Uterus (tissue), 4 donors: ENCODE results near the gene ISYNA1. TPM values are rescaled to one million over a fixed set of nuclear protein-coding genes. Genes with fewer than 3 reads are reported as not detected.

Experiments
- DNase-seq, 2 donors: peaks; one replicate each; pipeline ENCODE4 v3.0.0-alpha.2; 2019 to 2020
- H3K27ac ChIP-seq, 2 donors: fragments of 200-600 bp; sonication (generic); 1 replicate in 1 of 2; 2 replicates in 1 of 2; pipeline ENCODE4 v1.5.1; 2016 to 2018
- H3K27me3 ChIP-seq, 2 donors: fragments of 200-600 bp; sonication (generic); one replicate each; pipeline ENCODE4 v1.5.1; 2018 to 2019; ENCODE audit warnings: control low read depth in 1 of 2
- H3K36me3 ChIP-seq, 2 donors: fragments of 200-600 bp; sonication (generic); one replicate each; pipeline ENCODE4 v1.5.1; 2019; ENCODE audit warnings: control low read depth in 1 of 2
- H3K4me1 ChIP-seq, 2 donors: fragments of 200-600 bp; sonication (generic); one replicate each; pipeline ENCODE4 v1.5.1; 2018 to 2019; ENCODE audit warnings: control low read depth in 1 of 2
- H3K4me3 ChIP-seq, 2 donors: fragments of 200-600 bp; sonication (generic); 1 replicate in 1 of 2; 2 replicates in 1 of 2; pipeline ENCODE4 v1.5.1; 2018 to 2019; ENCODE audit warnings: mild to moderate bottlenecking in 1 of 2
- H3K9me3 ChIP-seq, 2 donors: fragments of 200-600 bp; sonication (generic); one replicate each; pipeline ENCODE4 v1.5.1; 2019; ENCODE audit warnings: control low read depth in 1 of 2
- CTCF ChIP-seq, 4 experiments: fragments of 200-600 bp in 2 of 4; fragments of 450-650 bp in 2 of 4; sonication (generic) in 2 of 4; IDR thresholded peaks; one replicate each; pipeline ENCODE4 v1.5.1; 2016 to 2019; ENCODE audit warnings: antibody characterized with exemption in 4 of 4, mild to moderate bottlenecking in 2 of 4, moderate library complexity in 1 of 4
- POLR2A ChIP-seq, 2 donors: fragments of 450-650 bp; IDR thresholded peaks; one replicate each; pipeline ENCODE4 v1.6.1; 2016; ENCODE audit warnings: antibody characterized with exemption in 2 of 2, mild to moderate bottlenecking in 1 of 2, moderate library complexity in 1 of 2
- intact Hi-C: fragments of 100-400 bp; cut with DNase I; formaldehyde crosslinking; loops from one replicate; pipeline ENCODE4 v1.15.1; 2023; ENCODE audit warnings: low total_unique reads
- total RNA-seq, 4 donors: library from RNA; depleted of rRNA in 3 of 4; stranded (reverse); fragments of >200 nt in 3 of 4; gene quantifications; one replicate each; pipeline versions ENCODE4 v1.1.0 to v1.2.4, GENCODE V29; 2014 to 2023
- donor health status: DM: yes; HTN: yes; CAD: no.

ISYNA1 gene
- total RNA-seq, 4 donors from 2014 or later: 56.8 to 152 (median 106) TPM

GRCh38 chr19:18434411-18435175 is 3.3 kb downstream of the ISYNA1 start:
- Histone ChIP-seq H3K27me3 (no peaks in the 10 kb centered on the region), H3K4me1 (peaks cover 0 to 13% of the 10 kb centered on the region in 2 donors), H3K36me3 (no peaks in the 10 kb centered on the region), H3K4me3 (peak overlapping the region; percentile 41 to 46), H3K9me3 (no peaks in the 10 kb centered on the region), H3K27ac (peak overlapping the region; percentile 77 to 80)
- intact Hi-C loops: no loop called here
- peak in 1 of 2 donors; percentile 54 for DNase-seq
- no peak for TF ChIP-seq CTCF (IDR thresholded peaks at IDR 0.05)
- no peak for TF ChIP-seq POLR2A (IDR thresholded peaks at IDR 0.05)

- peak overlapping the region; percentile 41 to 46 for H3K4me3 ChIP-seq
- no peaks in the 10 kb centered on the region for H3K27me3 ChIP-seq
- peak in 1 of 2 donors; percentile 11 for TF ChIP-seq POLR2A (IDR thresholded peaks at IDR 0.05)
- TF ChIP-seq CTCF (IDR thresholded peaks at IDR 0.05): no peak
- DNase-seq: peak in 1 of 2 donors; percentile 50
- no peaks in the 10 kb centered on the region for H3K9me3 ChIP-seq
- intact Hi-C loops: no loop called here
- H3K4me1 ChIP-seq: peaks cover 0 to 17% of the 10 kb centered on the region in 2 donors
- H3K27ac ChIP-seq: peak overlapping the region; percentile 77 to 80
- H3K36me3 ChIP-seq: no peaks in the 10 kb centered on the region
Measured at GRCh38 chr19:18433735-18434398, 4.1 kb downstream of the ISYNA1 start.

- peak overlapping the region; percentile 77 to 80 for H3K27ac ChIP-seq
- intact Hi-C loops: no loop called here
- H3K4me1 ChIP-seq: peaks cover 0 to 10% of the 10 kb centered on the region in 2 donors
- H3K27me3 ChIP-seq: no peaks in the 10 kb centered on the region
- no peaks in the 10 kb centered on the region for H3K36me3 ChIP-seq
- H3K9me3 ChIP-seq: no peaks in the 10 kb centered on the region
- TF ChIP-seq CTCF (IDR thresholded peaks at IDR 0.05) (no peak), POLR2A (IDR thresholded peaks at IDR 0.05) (no peak)
- DNase-seq: peak; percentile 53 to 64
- peak overlapping the region; percentile 41 to 46 for H3K4me3 ChIP-seq
Measured at GRCh38 chr19:18433015-18433691, 4.8 kb downstream of the ISYNA1 start.

- H3K4me3 ChIP-seq: peak overlapping the region; percentile 41 to 46
- intact Hi-C loops: no loop called here
- H3K9me3 ChIP-seq: no peaks in the 10 kb centered on the region
- no peaks in the 10 kb centered on the region for H3K27me3 ChIP-seq
- peak overlapping the region; percentile 77 to 80 for H3K27ac ChIP-seq
- H3K36me3 ChIP-seq: no peaks in the 10 kb centered on the region
- peak in 1 of 2 donors; percentile 47 for DNase-seq
- TF ChIP-seq CTCF (IDR thresholded peaks at IDR 0.05) (no peak), POLR2A (IDR thresholded peaks at IDR 0.05) (no peak)
- H3K4me1 ChIP-seq: peaks cover 0 to 9% of the 10 kb centered on the region in 2 donors
Measured at GRCh38 chr19:18432275-18433014, 5.5 kb downstream of the ISYNA1 start.
